Neural cell (in vitro differentiated cells): ENCODE results near the gene ANP32B. TPM values are rescaled to one million over a fixed set of nuclear protein-coding genes. Genes with fewer than 3 reads are reported as not detected.

Source experiments
- H2AFZ ChIP-seq: fragments of 200-600, 300-800 bp; sonication (generic), shearing (Covaris generic); 2 replicates; pipeline ENCODE4 v1.6.0; 2014; ENCODE audit warnings: low read depth, mild to moderate bottlenecking, antibody characterized with exemption, low read length, moderate library complexity
- H3F3A ChIP-seq: fragments of 200-600 bp; shearing (Covaris generic); 2 replicates; pipeline ENCODE4 v1.6.1; 2016; ENCODE audit warnings: mild to moderate bottlenecking, moderate library complexity, mixed read lengths, antibody characterized with exemption, low read length; ENCODE audit not compliant: insufficient read depth, poor library complexity, severe bottlenecking
- H3K27ac ChIP-seq: fragments of 200-600, 300-800 bp; sonication (generic), shearing (Covaris generic); 2 replicates; pipeline ENCODE4 v1.5.1; 2014; ENCODE audit warnings: mild to moderate bottlenecking, low read length, moderate library complexity
- H3K27me3 ChIP-seq: fragments of 300-800, 200-600 bp; sonication (generic), shearing (Covaris generic); 2 replicates; pipeline ENCODE4 v1.6.0; 2014; ENCODE audit warnings: mild to moderate bottlenecking, low read depth, low read length, moderate library complexity; ENCODE audit not compliant: insufficient read depth
- H3K36me3 ChIP-seq: fragments of 300-800, 200-600 bp; sonication (generic), shearing (Covaris generic); 2 replicates; pipeline ENCODE4 v1.5.1; 2014; ENCODE audit warnings: mild to moderate bottlenecking, antibody characterized with exemption, low read length, moderate library complexity; ENCODE audit not compliant: insufficient read depth
- H3K4me2 ChIP-seq: fragments of 300-800, 200-600 bp; sonication (generic), shearing (Covaris generic); 2 replicates; pipeline ENCODE4 v1.6.0; 2014; ENCODE audit warnings: mild to moderate bottlenecking, low read length
- H3K4me3 ChIP-seq: fragments of 300-800, 200-600 bp; sonication (generic), shearing (Covaris generic); 2 replicates; pipeline ENCODE4 v1.5.1; 2014; ENCODE audit warnings: mild to moderate bottlenecking, low read length, moderate library complexity
- H3K79me2 ChIP-seq: fragments of 200-600 bp; shearing (Covaris generic); replicated peaks from 2 replicates; pipeline ENCODE4 v1.6.0; 2014; ENCODE audit warnings: mild to moderate bottlenecking, low read length, moderate library complexity; ENCODE audit not compliant: insufficient read depth
- H3K9ac ChIP-seq: fragments of 300-800, 200-600 bp; sonication (generic), shearing (Covaris generic); 2 replicates; pipeline ENCODE4 v1.6.1; 2016; ENCODE audit warnings: mild to moderate bottlenecking, low read length, mixed read lengths
- H3K9me2 ChIP-seq: fragments of 200-600 bp; shearing (Covaris generic); 2 replicates; pipeline ENCODE4 v1.6.1; 2016; ENCODE audit warnings: mild to moderate bottlenecking, low read length, mixed read lengths; ENCODE audit not compliant: insufficient read depth
- H3K9me3 ChIP-seq: fragments of 200-600, 300-800 bp; sonication (generic), shearing (Covaris generic); 2 replicates; pipeline ENCODE4 v1.6.1; 2016; ENCODE audit warnings: mild to moderate bottlenecking, mixed run types, low read length, moderate library complexity, mixed read lengths
- H4K20me1 ChIP-seq: fragments of 200-600 bp; shearing (Covaris generic); 2 replicates; pipeline ENCODE4 v1.6.1; 2016; ENCODE audit warnings: mild to moderate bottlenecking, mixed run types; ENCODE audit not compliant: insufficient read depth
- EP300 ChIP-seq: fragments of 450-650 bp; conservative IDR thresholded peaks from 2 replicates; pipeline ENCODE4 v1.6.1; 2014; ENCODE audit warnings: antibody characterized with exemption, mild to moderate bottlenecking, moderate library complexity; ENCODE audit not compliant: poor library complexity, severe bottlenecking
- EZH2 ChIP-seq: fragments of 200-600, 300-800 bp; shearing (Covaris generic), sonication (generic); IDR thresholded peaks from 2 replicates; pipeline ENCODE4 v1.6.1; 2014; ENCODE audit warnings: antibody characterized with exemption, low read length, borderline replicate concordance, mild to moderate bottlenecking; ENCODE audit not compliant: insufficient read depth, poor library complexity, severe bottlenecking
- MXI1 ChIP-seq: fragments of 450-650 bp; conservative IDR thresholded peaks from 2 replicates; pipeline ENCODE4 v1.6.1; 2014; ENCODE audit warnings: antibody characterized with exemption, mild to moderate bottlenecking; ENCODE audit not compliant: poor library complexity, severe bottlenecking
- POLR2AphosphoS5 ChIP-seq: IDR thresholded peaks from 2 replicates; pipeline ENCODE4 v1.6.1; 2012
- RAD21 ChIP-seq: fragments of 450-650 bp; conservative IDR thresholded peaks from 2 replicates; pipeline ENCODE4 v1.6.1; 2014; ENCODE audit warnings: antibody characterized with exemption, mild to moderate bottlenecking, moderate library complexity
- SMC3 ChIP-seq: fragments of 450-650 bp; conservative IDR thresholded peaks from 2 replicates; pipeline ENCODE4 v1.6.1; 2014; ENCODE audit warnings: antibody characterized with exemption, mild to moderate bottlenecking, moderate library complexity; ENCODE audit not compliant: poor library complexity
- TAF1 ChIP-seq: IDR thresholded peaks from 2 replicates; pipeline ENCODE4 v1.6.1; 2012; ENCODE audit warnings: low read depth
- polyA plus RNA-seq: library from polyadenylated mRNA; depleted of rRNA; stranded (reverse); fragments of >200 nt; gene quantifications from 2 replicates; pipeline ENCODE4 v1.2.3, GENCODE V29; 2014
- TF ChIP-seq, protein P1 (sequence below): fragments of 450-650 bp; IDR thresholded peaks from 2 replicates; pipeline ENCODE4 v1.5.1; 2014; ENCODE audit warnings: antibody characterized with exemption, mild to moderate bottlenecking, moderate library complexity; ENCODE audit not compliant: poor library complexity, severe bottlenecking
- TF ChIP-seq, protein P2 (sequence below): IDR thresholded peaks from 2 replicates; pipeline ENCODE4 v1.6.1; 2012; ENCODE audit warnings: borderline replicate concordance

Gene ANP32B
- polyA plus RNA-seq, 1 donor from 2014 or later = 4.1 TPM

DNA sequence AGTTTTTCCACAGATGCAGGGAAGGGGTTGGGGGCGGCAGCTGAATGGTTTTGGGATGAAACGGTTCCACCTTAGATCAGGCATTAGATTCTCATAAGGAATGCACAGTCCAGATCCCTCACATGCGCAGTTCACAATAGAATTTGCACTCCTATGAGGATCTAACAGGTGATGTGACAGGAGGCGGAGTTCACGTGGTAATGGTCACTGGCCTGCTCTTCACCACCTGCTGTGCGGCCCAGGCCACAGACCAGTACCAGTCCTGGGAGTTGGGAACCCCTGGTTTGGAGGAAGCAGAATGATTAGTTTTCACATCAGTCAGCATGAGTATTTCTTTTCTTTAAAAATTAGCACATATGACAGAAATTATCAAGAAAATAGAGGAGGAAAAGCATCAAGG lies 26.3 kb downstream of the ANP32B start:
- Histone ChIP-seq H3F3A (no peaks in the 10 kb centered on the region), H3K9ac (no peak overlapping the region), H3K9me2 (no peaks in the 10 kb centered on the region), H3K27me3 (no peaks in the 10 kb centered on the region), H3K4me2 (no peak overlapping the region), H3K27ac (no peak overlapping the region), H4K20me1 (no peaks in the 10 kb centered on the region), H3K79me2 (no peaks in the 10 kb centered on the region), H3K4me3 (no peak overlapping the region), H3K36me3 (peaks cover 5% of the 10 kb centered on the region), H3K9me3 (no peaks in the 10 kb centered on the region), H2AFZ (no peak overlapping the region)
- TF ChIP-seq MXI1 (no peak), POLR2AphosphoS5 (no peak), TAF1 (no peak), EP300 (no peak), RAD21 (no peak), SMC3 (no peak), EZH2 (no peak)
- TF ChIP-seq, protein P1, sequence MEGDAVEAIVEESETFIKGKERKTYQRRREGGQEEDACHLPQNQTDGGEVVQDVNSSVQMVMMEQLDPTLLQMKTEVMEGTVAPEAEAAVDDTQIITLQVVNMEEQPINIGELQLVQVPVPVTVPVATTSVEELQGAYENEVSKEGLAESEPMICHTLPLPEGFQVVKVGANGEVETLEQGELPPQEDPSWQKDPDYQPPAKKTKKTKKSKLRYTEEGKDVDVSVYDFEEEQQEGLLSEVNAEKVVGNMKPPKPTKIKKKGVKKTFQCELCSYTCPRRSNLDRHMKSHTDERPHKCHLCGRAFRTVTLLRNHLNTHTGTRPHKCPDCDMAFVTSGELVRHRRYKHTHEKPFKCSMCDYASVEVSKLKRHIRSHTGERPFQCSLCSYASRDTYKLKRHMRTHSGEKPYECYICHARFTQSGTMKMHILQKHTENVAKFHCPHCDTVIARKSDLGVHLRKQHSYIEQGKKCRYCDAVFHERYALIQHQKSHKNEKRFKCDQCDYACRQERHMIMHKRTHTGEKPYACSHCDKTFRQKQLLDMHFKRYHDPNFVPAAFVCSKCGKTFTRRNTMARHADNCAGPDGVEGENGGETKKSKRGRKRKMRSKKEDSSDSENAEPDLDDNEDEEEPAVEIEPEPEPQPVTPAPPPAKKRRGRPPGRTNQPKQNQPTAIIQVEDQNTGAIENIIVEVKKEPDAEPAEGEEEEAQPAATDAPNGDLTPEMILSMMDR = no peak
- TF ChIP-seq, protein P2, sequence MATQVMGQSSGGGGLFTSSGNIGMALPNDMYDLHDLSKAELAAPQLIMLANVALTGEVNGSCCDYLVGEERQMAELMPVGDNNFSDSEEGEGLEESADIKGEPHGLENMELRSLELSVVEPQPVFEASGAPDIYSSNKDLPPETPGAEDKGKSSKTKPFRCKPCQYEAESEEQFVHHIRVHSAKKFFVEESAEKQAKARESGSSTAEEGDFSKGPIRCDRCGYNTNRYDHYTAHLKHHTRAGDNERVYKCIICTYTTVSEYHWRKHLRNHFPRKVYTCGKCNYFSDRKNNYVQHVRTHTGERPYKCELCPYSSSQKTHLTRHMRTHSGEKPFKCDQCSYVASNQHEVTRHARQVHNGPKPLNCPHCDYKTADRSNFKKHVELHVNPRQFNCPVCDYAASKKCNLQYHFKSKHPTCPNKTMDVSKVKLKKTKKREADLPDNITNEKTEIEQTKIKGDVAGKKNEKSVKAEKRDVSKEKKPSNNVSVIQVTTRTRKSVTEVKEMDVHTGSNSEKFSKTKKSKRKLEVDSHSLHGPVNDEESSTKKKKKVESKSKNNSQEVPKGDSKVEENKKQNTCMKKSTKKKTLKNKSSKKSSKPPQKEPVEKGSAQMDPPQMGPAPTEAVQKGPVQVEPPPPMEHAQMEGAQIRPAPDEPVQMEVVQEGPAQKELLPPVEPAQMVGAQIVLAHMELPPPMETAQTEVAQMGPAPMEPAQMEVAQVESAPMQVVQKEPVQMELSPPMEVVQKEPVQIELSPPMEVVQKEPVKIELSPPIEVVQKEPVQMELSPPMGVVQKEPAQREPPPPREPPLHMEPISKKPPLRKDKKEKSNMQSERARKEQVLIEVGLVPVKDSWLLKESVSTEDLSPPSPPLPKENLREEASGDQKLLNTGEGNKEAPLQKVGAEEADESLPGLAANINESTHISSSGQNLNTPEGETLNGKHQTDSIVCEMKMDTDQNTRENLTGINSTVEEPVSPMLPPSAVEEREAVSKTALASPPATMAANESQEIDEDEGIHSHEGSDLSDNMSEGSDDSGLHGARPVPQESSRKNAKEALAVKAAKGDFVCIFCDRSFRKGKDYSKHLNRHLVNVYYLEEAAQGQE = no peak

DNA sequence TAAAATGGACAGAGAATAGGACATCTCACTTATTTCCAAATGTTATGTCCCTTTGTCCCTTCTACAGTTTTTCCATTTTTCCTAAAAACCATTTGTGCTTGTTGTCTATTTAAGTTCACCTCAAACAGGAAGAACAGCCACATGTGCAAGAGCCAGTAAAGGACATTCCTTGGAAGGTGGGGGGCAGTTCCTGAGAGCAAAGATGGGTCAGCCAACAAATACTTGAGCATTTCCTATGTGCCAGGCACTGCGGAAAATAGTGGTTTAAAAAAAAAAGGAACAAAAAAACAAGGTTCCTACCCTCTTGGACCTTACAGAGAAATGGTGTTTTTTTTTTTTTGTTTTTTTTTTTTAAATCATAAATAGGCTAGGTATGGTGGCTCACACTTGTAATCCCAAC lies 26.8 kb downstream of the ANP32B start:
- Histone ChIP-seq H3K27me3 (no peaks in the 10 kb centered on the region), H3F3A (no peaks in the 10 kb centered on the region), H3K9me3 (no peaks in the 10 kb centered on the region), H4K20me1 (no peaks in the 10 kb centered on the region), H2AFZ (no peak overlapping the region), H3K79me2 (no peaks in the 10 kb centered on the region), H3K4me3 (no peak overlapping the region), H3K36me3 (peaks cover 5% of the 10 kb centered on the region), H3K9me2 (no peaks in the 10 kb centered on the region), H3K9ac (no peak overlapping the region), H3K27ac (no peak overlapping the region), H3K4me2 (no peak overlapping the region)
- TF ChIP-seq MXI1 = no peak
- no peak for TF ChIP-seq TAF1
- TF ChIP-seq SMC3 = no peak

DNA sequence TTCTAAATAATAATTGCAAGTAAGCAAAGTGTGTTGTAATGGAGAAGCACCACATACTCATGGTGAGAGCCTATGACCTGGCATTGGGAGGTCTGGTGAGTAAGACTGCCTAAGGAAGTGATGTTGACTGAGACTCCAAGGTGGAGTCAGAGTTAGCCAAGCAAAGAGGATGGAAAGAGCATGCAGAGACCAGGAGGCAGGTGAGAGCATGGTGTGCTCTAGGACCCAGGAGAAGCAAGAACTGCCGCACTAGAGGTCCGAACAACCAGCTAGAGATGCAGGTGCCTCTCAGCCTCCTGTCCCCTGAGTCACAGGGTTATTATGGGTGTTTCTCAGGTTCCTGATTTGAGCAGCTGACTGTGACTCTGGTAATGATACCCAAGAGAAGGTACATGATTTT lies 27.3 kb downstream of the ANP32B start:
- H3K27ac ChIP-seq = no peak overlapping the region
- no peaks in the 10 kb centered on the region for H3K9me2 ChIP-seq
- TF ChIP-seq EZH2 (no peak), RAD21 (no peak), MXI1 (no peak), TAF1 (no peak), EP300 (no peak), SMC3 (no peak), POLR2AphosphoS5 (no peak)
- TF ChIP-seq, protein P1 = no peak
- TF ChIP-seq, protein P2 = no peak
- peaks cover 5% of the 10 kb centered on the region for H3K36me3 ChIP-seq
- no peaks in the 10 kb centered on the region for H3K27me3 ChIP-seq
- H3K9ac ChIP-seq = no peak overlapping the region
- H3K4me3 ChIP-seq = peak overlapping the region; percentile 41
- no peaks in the 10 kb centered on the region for H3K9me3 ChIP-seq
- H4K20me1 ChIP-seq = no peaks in the 10 kb centered on the region
- H3K79me2 ChIP-seq = no peaks in the 10 kb centered on the region
- no peaks in the 10 kb centered on the region for H3F3A ChIP-seq
- no peak overlapping the region for H2AFZ ChIP-seq
- H3K4me2 ChIP-seq = no peak overlapping the region
